ENCODE data around the gene TGM2.

DNA sequence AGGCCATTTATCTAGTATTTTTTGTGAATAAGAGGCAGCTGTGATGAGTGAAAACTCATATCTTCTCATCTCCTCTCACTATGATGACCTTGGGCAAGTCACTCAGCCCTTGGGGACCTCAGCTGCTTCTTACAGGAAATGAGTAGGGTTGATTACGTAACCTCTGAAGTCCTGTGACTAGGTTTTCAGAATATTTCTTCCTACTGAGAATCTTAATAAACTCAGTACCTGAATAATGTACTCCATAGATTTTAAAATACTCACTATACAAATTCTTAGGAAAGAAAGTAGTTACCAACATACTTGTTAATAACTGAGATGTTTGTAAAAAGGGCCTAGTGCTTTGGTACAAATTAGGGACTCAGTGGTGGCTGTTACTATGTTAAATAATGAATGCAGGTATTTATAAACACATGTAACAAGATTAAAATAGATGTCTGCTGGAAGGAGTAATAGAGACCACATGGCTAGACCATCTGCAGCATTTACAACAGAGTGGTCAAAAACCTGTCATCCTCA, 70.6 kb downstream of the TGM2 start:
- TF ChIP-seq POLR2A (IDR thresholded peaks at IDR 0.05; ENCODE audit: low read depth, low read length): no peak
- TF ChIP-seq TAF1 (IDR thresholded peaks at IDR 0.05; ENCODE audit: borderline replicate concordance, low read depth, low read length): no peak
